ENCODE results near the gene RAD51.
"Not testable (repeated sequence)": the region's sequence is repeated elsewhere in the genome, so short reads cannot be mapped to it uniquely, and the experiment has no call there.

RAD51 gene

DNA sequence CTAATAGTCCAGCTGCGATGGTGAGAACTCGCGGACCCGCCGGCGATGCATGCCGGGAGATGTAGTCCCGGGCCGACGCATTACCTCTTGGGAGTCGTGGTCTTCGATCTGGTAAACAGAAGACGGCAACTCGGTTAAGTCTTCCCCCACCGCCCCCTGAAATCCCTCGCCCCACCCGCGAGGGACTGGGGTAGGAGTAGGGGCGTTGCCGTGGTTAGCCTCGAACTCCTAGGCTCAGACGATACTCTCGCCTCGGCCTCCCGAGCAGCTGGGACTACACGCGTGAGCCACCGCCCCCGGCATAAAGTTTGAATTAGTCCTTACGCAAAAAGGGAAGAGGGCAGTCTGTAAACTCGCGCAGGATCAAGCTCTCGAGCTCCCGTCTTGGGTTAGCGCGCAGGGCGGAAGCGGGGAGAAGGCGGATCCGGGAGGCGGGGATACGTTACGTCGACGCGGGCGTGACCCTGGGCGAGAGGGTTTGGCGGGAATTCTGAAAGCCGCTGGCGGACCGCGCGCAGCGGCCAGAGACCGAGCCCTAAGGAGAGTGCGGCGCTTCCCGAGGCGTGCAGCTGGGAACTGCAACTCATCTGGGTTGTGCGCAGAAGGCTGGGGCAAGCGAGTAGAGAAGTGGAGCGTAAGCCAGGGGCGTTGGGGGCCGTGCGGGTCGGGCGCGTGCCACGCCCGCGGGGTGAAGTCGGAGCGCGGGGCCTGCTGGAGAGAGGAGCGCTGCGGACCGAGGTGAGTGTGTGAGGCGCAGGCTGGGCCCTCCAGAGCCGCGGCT is at the start of gene RAD51:
Gene RAD51, plus strand, starts transcription at position 487 of the 781 bp plus-strand sequence. CDS start 3,585 bp downstream, outside the sequence.
- DNase-seq (ENCODE audit: low read depth): peak; percentile 79

DNA sequence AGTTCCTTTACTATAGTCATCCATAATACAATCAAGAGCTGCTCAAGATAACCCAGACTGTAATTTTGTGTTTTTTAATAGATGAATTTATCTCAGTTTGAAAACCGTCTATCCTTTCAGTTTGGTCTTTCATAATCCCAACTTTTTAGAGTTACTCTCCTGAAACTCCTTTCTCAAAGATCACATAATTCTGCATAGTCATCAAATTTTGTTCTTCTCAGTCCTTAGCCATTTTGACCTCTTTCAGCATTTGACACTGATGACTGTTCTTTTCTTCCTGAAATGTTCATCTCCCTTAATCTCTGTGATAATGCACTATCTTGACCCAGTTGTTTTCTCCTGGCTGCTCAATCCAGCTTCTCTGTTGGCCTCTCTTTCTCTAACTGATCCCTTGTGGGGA is 47.5 kb upstream of the RAD51 start:
- no peak for DNase-seq (ENCODE audit: low read depth)

DNA sequence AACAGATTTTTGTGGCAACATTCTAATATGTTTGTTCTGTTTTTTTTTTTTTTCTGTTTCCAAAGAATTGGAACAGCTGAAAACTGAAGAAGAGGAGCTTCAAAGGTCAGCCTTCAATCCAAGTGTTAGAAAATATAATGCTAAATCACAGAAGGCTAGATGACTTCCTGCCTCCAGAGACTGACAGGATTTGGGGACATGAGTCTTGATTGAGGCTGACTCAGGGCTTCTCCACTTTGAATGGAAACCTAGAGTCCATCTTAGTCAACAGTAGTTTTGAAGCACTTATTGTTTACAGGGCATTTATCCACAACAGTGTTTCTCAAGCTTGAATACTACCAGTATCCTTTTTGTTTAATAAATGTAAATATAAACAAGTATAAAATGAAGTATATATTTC is 44.5 kb upstream of the RAD51 start:
- DNase-seq (ENCODE audit: low read depth): no peak

DNA sequence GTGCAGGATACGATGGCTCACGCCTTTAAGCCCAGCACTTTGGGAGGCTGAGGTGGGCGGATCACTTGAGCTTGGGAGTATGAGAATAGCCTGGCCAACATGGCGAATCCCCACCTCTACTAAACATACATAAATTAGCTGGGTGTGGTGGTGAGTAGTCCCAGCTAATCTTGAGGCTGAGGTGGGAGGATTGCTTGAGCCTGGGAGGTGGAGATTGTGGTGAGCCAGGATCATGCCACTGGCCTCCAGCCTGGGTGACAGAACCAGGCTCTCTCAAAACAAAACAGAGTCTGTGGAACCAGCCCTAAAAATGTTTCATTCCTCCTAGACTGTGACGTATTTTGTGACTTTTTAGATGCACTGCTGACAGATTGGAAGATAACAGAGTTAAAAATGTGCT is 34.3 kb upstream of the RAD51 start:
- no peak for DNase-seq (ENCODE audit: low read depth)

DNA sequence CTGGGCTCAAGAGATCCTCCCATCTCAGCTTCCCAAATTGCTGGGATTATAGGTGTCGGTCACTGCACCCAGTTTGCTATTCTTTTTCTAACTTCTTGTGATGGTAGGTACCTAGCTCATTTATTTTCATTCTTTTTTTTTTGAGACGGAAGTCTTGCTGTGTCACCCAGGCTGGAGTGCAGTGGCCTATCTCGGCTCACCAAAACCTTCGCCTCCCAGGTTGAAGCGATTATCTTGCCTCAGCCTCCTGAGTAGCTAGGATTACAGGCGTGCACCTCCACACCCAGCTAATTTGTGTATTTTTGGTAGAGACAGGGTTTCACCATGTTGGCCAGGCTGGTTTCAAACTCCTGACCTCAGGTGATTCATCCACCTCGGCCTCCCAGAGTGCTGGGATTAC is 30.1 kb upstream of the RAD51 start:
- DNase-seq (ENCODE audit: low read depth): no peak

DNA sequence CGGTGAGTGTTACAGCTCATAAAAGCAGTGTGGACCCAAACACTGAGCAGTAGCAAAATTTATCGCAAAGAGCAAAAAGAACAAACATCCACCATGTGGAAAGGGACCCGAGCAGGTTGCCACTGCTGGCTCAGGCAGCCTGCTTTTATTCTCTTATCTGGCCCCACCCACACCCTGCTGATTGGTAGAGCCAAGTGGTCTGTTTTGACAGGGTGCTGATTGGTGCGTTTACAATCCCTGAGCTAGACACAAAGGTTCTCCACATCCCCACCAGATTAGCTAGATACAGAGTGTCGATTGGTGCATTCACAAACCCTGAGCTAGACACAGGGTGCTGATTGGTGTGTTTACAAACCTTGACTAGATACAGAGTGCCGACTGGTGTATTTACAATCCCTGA is 18.7 kb upstream of the RAD51 start:
- DNase-seq (ENCODE audit: low read depth): not testable (repeated sequence)

DNA sequence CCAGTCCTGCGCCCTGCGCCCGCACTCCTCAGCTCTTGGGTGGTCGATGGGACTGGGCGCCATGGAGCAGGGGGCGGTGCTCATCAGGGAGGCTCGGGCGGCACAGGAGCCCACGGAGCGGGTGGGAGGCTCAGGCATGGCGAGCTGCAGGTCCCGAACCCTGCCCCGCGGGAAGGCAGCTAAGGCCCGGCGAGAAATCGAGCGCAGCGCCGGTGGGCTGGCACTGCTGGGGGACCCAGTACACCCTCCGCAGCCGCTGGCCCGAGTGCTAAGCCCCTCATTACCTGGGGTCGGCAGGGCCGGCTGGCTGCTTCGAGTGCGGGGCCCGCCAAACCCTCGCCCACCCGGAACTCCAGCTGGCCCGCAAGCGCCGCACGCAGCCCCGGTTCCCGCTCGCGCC is 18.1 kb upstream of the RAD51 start:
- not testable (repeated sequence) for DNase-seq (ENCODE audit: low read depth)

DNA sequence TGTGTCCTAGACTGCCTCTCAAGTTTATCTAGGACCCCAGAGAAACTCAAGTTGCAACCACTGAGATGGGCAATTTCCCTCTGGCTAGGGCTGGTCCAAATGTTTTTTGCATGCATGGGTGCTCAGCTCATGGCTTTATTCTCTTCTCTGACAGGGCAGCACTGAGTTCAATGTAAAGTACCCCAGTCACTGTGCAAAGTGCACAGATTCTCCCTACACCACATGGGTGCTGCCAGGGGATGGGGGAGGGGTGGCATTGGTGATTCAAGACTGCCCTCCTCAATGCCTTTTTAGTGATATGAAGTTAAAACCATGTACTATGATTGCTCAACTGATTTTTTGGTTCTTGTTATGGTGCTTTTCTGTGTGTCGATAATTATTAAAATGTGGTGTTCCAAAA is 14.8 kb upstream of the RAD51 start:
- no peak for DNase-seq (ENCODE audit: low read depth)

DNA sequence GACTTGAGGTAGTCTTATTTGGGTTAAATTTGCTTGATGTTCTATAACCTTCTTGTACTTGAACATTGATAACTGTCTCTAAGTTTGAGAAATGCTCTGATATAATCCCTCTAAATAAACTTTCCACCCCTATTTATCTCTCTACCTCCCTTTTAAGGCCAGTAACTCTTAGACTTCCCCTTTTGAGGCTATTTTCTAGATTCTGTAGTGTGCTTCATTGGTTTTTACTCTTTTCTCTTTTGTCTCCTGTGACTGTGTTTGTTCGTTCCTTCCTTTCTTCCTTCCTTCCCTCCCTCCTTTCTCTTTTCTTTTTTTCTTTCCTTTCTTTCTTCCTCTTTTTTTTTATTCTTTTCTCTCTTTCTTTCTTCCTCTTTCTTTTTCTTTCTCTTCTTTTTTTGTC is 14.0 kb upstream of the RAD51 start:
- not testable (repeated sequence) for DNase-seq (ENCODE audit: low read depth)

DNA sequence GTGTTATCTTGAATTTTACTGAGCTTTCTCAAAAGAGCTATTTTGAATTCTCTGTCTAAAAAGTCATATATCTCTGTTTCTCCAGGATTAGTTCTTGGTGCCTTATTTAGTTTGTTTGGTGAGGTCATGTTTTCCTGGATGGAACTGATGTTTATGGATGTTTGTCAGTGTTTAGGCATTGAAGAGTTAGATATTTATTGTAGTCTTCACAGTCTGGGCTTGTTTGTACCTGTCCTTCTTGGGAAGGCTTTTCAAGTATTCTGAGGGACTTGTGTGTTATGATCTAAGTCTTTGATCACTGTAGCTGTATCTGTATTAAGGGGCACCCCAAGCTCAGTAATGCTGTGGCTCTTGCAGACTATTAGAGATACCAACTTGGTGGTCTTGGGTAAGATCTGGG is 10.6 kb upstream of the RAD51 start:
- no peak for DNase-seq (ENCODE audit: low read depth)

DNA sequence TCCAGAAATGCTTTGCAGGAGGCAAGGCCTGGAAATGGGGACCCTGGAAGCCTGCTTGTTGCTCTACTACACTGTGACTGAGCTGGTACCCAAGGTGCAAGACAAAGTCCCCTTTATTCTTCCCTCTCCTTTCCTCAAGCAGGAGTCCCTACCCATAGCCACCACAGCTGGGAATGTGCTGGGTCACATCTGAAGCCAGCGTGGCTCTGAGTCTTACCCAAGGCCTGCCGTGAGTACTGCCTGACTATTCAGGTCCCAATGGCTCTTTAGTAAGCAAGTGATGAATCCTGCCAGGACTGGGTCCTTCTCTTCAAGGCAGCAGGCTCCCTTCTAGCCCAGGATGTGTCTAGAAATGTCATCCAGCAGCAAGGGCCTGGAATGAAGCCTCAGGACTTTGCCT is 9.6 kb upstream of the RAD51 start:
- no peak for DNase-seq (ENCODE audit: low read depth)

DNA sequence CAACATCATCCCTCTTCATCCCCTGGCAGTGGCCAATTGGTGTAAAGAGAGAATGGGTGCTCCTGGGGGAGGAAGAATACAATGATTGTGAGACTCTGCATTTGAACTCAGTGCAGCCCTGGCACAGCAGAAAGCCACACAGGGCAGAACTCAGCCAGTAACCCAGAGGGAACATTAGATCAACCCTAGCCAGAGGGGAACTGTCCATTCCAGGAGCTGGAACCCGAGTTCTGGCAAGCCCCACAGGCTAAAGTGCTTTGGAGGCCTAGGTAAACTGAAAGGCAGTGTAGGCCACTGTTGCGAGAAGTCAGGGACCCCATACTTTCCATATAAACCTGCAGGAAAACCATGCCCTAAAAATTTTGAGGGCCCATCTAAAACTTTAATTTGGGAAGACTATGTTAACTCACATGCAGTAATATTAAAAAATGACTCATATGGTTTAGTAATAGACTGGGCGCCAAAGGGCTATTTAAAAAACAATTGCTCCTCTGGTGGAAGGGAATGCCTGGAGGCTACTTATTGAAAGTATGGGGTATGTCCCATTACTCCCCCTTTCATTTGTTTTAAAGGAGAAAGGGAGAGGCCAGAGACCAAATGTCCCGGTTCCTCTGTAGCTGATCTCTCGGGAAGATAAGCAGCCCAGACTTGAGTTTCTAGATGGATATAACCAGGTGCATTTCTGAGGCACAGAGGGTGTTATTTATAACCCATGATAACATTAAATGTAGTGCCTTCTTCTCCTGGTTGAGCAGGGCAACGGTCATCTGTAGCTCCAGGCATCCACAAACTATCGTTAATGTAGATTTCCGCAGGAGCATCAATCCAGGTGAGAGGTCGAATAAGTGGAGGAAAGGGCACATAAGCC is 5.8 kb upstream of the RAD51 start:
- no peak for DNase-seq (ENCODE audit: low read depth)

DNA sequence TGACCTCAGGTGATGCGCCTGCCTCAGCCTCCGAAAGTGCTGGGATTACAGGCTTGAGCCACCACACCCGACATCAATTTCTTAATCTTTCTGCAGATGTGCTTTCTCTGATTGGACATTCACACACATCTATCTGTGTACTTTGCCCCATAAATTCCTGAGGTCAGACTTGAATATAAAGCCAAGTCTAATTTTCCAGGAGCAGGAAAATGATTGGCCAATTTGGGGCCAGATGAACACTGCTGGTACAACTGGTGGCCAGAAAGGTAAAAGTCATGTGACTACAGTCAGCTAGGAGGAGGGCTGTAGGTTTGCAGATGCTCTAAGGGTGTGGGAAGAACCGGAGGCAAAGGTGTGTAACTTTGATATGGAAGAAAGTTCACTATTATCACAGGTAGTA is 3.2 kb upstream of the RAD51 start:
- DNase-seq (ENCODE audit: low read depth): no peak

DNA sequence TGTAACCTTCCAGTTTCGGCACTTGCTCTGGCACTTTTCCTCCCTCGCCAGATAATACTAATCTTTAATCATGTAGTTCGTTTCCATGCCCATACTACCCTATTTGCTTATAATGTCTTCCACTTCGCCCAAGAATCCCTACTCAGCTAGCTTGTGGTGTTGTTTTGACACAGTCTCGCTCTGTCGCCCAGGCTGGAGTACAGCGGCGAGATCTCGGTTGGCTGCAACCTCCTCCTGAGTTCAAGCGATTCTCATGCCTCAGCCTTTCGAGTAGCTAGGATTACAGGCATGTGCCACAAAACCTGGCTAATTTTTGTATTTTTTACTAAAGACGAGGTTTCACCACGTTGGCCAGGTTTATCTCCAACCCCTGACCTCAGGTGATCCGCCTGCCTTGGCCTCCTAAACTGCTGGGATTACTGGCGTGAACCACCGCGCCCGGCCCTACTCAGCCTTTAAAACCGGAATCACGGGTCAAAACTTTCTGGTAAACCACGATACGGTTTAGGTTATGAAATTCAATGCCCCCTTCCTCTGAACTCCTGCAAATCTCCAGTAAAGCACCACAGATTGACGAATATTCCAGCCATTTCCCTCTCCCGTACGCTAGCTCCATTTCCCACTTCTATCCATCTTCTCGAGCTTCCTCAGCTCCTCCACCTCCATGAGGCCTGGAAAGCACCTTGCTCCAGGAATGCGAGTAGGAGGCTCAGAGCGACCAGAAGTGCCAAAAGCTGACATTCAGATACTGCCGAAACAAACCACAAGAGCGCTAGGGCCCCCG is 878 bp upstream of the RAD51 start:
- no peak for DNase-seq (ENCODE audit: low read depth)

DNA sequence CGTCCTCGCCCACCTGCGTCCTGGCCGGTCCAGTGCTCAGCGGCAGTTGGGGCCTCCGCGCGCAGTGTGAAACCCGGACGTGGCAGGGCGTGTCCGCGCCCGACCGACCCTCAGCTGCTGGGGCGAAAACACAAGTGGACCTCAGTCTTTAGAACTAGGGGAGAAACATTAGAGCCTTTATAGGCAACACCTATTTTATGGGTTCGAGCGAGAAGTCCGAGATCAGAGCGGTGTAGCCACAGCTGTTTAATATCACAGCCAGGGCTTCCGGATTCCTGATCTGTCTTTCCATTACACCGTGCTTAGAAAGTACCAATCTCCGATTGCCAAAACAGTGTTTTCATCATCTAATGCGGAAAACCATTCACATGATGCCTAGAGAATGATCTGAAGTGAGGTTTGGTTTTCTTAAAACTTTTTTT is 506 bp downstream of the RAD51 start:
- no peak for DNase-seq (ENCODE audit: low read depth)

DNA sequence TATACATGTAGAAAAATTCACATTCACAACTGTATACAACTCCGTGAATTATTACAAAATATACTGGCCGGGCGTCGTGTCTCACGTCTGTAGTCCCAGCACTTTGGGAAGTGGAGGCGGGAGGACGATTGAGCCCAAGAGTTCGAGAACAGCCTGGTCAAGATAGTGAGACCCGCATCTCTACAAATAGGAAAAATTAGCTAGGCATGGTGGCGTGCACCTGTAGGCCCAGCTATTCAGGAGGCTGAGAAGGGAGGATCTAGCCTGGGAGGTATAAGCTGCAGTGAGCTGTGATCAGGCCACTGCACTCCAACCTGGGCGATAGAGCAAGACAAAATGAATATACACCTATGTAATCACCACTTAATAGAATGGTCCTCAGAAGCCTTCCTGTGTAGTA is 1.3 kb downstream of the RAD51 start:
- no peak for DNase-seq (ENCODE audit: low read depth)

DNA sequence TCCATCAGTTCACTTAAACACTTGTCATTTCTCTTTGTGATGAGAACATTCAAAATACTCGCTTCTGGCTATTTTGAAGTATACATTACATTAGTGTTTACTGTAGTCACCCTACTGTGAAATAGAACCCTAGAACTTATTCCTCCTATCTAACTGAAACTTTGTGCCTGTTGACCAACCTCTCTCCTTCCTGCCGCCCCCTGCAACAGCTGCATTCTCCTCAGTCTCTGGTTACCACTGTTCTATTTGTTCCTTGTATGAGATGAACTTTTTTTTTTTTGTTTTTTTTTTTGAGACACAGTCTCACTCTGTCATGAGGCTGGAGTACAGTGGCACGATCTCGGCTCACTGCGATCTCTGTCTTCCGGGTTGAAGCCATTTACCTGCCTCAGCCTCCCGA is 2.9 kb downstream of the RAD51 start:
- no peak for DNase-seq (ENCODE audit: low read depth)

DNA sequence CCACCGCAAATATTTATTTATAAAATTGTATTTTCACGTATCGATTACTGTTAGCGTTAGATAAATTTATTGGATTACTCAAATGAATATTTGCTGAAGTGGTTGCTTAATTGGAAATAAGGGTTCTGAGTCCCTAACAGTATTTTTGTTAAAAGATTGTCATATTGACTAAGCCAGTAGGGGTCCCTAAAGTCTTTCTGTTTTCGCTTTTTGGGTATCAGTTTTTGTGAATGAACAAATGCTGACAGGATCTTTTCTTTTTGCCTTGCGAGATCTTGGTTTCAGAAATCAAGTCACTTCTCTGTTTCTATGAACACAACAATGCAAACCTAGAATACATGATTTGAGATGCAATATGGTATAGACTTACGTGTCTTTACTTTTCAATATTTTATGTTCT is 7.1 kb downstream of the RAD51 start:
- no peak for DNase-seq (ENCODE audit: low read depth)

DNA sequence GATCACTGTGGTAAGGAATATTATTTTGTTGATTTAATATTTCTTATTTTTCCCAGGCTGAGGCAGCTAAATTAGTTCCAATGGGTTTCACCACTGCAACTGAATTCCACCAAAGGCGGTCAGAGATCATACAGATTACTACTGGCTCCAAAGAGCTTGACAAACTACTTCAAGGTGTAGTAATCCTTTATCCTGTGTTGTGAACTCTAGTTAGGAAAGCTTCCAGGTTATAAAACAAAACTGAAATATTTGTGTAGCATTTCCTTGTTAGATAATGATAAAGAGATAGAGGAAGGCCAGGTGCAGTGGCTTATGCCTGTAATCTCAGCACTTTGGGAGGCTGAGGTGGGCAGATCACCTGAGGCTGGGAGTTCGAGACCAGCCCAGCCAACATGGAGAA is 11.1 kb downstream of the RAD51 start:
- no peak for DNase-seq (ENCODE audit: low read depth)

DNA sequence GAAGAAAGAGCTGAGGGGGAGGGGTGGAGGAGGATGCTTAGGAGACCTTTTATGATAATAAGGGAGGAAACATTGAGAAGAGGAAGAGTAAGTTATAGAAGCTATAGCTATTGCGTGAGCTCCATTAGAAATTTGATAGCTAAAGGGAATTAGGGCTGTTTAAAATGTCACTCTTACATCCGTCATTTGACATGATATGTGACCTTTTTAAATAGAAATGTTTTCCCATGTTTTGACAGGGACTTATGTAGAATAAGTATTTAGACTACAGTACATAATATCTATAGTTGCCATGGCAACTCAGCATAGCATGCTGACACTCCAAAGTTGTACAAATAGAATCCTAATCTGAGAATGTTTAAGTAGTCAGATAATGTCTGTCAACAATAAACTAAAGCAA is 19.2 kb downstream of the RAD51 start:
- no peak for DNase-seq (ENCODE audit: low read depth)

DNA sequence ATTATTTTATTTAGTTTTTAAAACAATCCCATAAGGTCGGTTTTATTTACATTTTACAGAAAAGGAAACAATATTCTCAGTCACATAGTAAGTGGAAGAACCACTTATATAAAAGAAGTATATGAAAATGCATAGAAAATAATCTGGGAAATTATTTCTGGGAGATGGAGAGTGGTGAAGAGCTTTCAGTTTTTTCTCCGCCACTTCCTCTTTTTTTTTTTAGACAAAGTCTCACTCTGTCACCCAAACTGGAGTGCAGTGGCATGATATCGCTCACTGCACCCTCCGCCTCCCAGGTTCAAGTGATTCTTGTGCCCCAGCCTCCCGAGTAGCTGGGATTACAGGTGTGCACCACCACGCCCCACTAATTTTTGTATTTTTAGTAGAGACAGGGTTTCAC is 21.2 kb downstream of the RAD51 start:
- no peak for DNase-seq (ENCODE audit: low read depth)

DNA sequence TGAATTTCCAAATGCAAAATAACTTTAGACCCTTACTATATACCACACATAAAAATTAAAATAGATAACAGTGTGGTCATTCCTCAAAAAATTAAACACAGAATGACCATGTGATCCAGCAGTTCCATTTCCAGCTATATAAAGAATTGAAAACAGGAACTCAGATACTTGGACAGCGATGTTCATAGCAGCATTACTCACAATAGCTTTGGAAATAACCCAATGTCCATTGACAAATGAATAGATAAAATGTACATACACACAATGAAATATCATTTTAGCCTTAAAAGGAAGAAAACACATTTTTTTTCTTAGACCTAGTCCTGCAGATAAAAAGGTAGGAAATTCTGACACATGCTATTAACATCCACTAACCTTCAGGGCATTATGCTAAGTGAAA is 26.7 kb downstream of the RAD51 start:
- no peak for DNase-seq (ENCODE audit: low read depth)

DNA sequence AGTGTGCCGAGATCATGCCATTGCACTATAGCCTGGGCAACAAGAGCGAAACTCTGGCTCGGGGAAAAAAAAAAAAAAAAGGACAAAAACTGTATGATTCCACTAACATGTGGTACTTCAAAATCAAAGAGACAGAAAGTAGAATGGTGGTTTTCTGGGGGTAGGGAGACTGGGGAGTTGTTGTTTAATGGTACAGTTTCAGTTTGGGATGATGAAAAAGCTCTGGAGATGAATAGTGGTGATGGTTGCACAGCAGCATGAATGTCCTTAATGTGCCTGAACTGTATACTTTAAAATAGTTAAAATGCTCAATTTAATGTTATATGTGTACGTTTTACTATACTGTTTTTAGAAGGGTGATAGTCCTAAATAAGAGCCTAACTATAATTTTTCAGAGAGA is 27.4 kb downstream of the RAD51 start:
- DNase-seq (ENCODE audit: low read depth): no peak

Data from stimulated activated CD8-positive, alpha-beta memory T cell treated with anti-CD3 and anti-CD28 coated beads, Interleukin-15, amount 100 ng/mL, for 1 hour (primary cell).